Lower leg skin (tissue), 3 donors: ENCODE measurements around the gene CACNB2.

Experiments
- POLR2A ChIP-seq, 2 donors: fragments of 450-650 bp; IDR thresholded peaks; one replicate each; pipeline ENCODE4 v1.6.1; 2016 to 2017; ENCODE audit warnings: antibody characterized with exemption in 2 of 2, mild to moderate bottlenecking in 1 of 2, moderate library complexity in 1 of 2
- TF ChIP-seq, protein P1 (sequence below), 3 donors: fragments of 450-650 bp; IDR thresholded peaks; one replicate each; pipeline ENCODE4 v1.5.1; 2016; ENCODE audit warnings: antibody characterized with exemption in 3 of 3, mild to moderate bottlenecking in 3 of 3, moderate library complexity in 2 of 3

DNA sequence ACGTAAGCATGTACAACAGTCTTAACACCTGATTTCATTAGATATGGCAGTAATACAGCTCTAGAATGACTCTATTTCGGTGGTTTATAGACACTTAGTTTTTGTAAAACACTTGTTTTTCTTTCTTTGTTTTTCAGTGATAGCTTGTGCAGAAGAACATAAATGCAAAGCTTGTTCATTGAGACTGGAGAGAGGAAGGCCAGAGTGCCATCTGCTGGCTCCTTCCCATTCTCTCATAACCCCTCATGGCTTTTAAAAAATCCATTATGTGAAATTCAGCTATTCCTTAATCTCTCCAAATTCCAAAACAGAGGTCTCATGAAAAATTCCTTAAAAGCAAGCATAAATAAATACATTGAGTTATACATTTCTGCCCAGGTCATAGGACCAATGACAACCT, 76.3 kb downstream of the CACNB2 start:
- TF ChIP-seq, protein P1, sequence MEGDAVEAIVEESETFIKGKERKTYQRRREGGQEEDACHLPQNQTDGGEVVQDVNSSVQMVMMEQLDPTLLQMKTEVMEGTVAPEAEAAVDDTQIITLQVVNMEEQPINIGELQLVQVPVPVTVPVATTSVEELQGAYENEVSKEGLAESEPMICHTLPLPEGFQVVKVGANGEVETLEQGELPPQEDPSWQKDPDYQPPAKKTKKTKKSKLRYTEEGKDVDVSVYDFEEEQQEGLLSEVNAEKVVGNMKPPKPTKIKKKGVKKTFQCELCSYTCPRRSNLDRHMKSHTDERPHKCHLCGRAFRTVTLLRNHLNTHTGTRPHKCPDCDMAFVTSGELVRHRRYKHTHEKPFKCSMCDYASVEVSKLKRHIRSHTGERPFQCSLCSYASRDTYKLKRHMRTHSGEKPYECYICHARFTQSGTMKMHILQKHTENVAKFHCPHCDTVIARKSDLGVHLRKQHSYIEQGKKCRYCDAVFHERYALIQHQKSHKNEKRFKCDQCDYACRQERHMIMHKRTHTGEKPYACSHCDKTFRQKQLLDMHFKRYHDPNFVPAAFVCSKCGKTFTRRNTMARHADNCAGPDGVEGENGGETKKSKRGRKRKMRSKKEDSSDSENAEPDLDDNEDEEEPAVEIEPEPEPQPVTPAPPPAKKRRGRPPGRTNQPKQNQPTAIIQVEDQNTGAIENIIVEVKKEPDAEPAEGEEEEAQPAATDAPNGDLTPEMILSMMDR (IDR thresholded peaks at IDR 0.05) = no peak
- TF ChIP-seq POLR2A (IDR thresholded peaks at IDR 0.05) = no peak
